PC-3 (cell line): ENCODE measurements around the gene ERGIC1.

Experiments used
- EZH2 ChIP-seq: fragments of 300-600 bp; sonication (generic); IDR thresholded peaks from one replicate; pipeline ENCODE4 v1.6.1; 2017; ENCODE audit warnings: antibody characterized with exemption, mild to moderate bottlenecking, low read length; ENCODE audit not compliant: unreplicated experiment
- EZH2phosphoT487 ChIP-seq: fragments of 300-600 bp; sonication (generic); IDR thresholded peaks from 2 replicates; pipeline ENCODE4 v1.6.1; 2018; ENCODE audit warnings: mild to moderate bottlenecking, antibody characterized with exemption, low read length, borderline replicate concordance
- TF ChIP-seq, protein P1 (sequence below): fragments of 300-600 bp; sonication (generic); conservative IDR thresholded peaks from 2 replicates; pipeline ENCODE4 v1.5.1; 2017; ENCODE audit warnings: antibody characterized with exemption, low read depth, mild to moderate bottlenecking, low read length

DNA sequence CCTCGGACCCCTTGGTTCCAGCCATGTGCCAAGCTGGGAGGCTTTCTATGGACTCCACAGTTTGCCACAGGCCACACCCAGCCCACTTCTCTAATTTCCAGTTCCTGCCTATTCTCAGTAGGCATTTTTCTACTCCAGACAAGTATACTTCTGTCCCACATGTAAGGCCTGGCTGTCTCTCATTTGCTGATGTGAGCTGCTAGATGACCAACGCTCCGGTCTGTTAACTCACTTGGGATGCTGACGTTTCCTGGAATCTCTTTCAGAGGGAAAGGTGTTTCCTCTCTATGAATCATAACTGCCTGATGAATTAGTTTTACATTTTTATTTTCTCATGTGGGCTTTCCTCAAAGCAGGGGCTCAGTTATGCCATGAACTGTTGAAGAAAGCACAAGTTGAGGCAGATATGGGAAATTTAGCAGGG is 36.3 kb downstream of the ERGIC1 start:
- no peak for TF ChIP-seq EZH2
- TF ChIP-seq, protein P1, sequence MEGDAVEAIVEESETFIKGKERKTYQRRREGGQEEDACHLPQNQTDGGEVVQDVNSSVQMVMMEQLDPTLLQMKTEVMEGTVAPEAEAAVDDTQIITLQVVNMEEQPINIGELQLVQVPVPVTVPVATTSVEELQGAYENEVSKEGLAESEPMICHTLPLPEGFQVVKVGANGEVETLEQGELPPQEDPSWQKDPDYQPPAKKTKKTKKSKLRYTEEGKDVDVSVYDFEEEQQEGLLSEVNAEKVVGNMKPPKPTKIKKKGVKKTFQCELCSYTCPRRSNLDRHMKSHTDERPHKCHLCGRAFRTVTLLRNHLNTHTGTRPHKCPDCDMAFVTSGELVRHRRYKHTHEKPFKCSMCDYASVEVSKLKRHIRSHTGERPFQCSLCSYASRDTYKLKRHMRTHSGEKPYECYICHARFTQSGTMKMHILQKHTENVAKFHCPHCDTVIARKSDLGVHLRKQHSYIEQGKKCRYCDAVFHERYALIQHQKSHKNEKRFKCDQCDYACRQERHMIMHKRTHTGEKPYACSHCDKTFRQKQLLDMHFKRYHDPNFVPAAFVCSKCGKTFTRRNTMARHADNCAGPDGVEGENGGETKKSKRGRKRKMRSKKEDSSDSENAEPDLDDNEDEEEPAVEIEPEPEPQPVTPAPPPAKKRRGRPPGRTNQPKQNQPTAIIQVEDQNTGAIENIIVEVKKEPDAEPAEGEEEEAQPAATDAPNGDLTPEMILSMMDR = no peak
- TF ChIP-seq EZH2phosphoT487 = no peak
